DOHH2 (cell line): ENCODE measurements around the gene TMEM26.

ENCODE experiments used
- EZH2phosphoT487 ChIP-seq: fragments of 200-600 bp; sonication (generic); IDR thresholded peaks from 2 replicates; pipeline ENCODE4 v1.6.1; 2017; ENCODE audit warnings: borderline replicate concordance, mild to moderate bottlenecking, antibody characterized with exemption, low read length, moderate library complexity, mixed read lengths
- TF ChIP-seq, protein P1 (sequence below): fragments of 200-600 bp; sonication (generic); IDR thresholded peaks from one replicate; pipeline ENCODE4 v1.5.1; 2014; ENCODE audit warnings: antibody characterized with exemption, mild to moderate bottlenecking, low read depth, low read length; ENCODE audit not compliant: poor library complexity, severe bottlenecking

DNA sequence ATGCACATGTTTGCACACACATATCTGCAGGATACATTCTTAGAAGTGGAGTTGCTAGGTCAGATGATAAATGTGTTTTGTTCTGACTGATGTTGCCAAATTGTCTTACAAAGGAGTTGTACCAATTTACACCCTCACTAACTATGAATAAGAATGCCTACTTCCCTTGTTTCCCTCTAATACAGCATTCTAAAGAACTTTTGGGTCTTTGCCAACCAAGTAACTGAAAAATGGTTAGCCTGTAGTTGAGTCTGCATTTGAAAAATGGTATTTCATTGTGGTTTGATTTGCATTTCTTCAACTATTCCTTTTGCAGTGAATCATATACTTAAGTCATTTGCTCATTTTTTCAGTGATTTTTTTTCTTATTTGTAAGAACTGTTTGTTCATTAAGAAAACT, 48.4 kb downstream of the TMEM26 start:
- TF ChIP-seq, protein P1, sequence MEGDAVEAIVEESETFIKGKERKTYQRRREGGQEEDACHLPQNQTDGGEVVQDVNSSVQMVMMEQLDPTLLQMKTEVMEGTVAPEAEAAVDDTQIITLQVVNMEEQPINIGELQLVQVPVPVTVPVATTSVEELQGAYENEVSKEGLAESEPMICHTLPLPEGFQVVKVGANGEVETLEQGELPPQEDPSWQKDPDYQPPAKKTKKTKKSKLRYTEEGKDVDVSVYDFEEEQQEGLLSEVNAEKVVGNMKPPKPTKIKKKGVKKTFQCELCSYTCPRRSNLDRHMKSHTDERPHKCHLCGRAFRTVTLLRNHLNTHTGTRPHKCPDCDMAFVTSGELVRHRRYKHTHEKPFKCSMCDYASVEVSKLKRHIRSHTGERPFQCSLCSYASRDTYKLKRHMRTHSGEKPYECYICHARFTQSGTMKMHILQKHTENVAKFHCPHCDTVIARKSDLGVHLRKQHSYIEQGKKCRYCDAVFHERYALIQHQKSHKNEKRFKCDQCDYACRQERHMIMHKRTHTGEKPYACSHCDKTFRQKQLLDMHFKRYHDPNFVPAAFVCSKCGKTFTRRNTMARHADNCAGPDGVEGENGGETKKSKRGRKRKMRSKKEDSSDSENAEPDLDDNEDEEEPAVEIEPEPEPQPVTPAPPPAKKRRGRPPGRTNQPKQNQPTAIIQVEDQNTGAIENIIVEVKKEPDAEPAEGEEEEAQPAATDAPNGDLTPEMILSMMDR, result no peak
- TF ChIP-seq EZH2phosphoT487, result no peak
